ENCODE results near the gene UBE2I. TPM values are rescaled to one million over a fixed set of nuclear protein-coding genes. Genes with fewer than 3 reads are reported as not detected.
A peak's percentile ranks its signal among the peaks of the same experiment; 100 is the strongest.
"Not testable (repeated sequence)": the region's sequence is repeated elsewhere in the genome, so short reads cannot be mapped to it uniquely, and the experiment has no call there.

The UBE2I gene
- total RNA-seq, 1 donor from 2014 or later = 256 TPM

DNA sequence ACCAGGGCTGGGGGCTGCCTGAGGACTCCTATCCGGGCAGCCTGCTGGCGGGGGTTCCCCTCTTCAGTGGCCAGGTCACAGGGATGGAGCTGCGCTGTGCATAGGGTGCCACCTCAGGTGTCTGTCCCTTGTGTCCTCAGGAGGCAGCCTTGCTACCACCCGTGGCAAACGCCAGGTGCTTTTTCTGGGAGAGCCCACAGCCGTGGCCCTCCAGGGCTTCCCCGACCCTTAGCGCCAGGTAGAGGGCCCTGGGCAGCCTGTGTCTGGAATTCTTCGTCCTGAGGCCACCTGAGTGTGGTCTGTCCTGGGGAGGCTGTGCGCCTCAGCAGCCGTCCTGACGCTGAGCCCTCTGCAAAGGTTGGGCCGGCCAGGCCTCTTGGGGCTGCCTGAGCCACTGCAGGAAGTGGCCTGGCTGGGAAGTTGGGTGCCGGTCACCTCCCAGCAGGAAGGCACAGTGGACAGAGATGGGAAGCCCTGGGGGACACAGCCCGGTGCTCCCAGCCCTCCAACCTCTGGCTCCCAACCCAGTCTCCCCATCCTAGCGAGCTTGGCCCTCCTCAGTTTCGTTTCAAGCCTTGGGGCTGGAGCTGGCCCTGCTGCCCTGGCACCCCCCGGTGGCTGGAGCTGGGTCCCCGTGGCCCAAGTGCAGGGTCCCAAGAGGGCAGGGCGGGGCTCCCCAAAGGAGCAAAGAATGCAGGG is 16.4 kb downstream of the UBE2I start:
- no peak overlapping the region for H3K4me3 Mint-ChIP-seq (ENCODE audit: unreplicated experiment)
- H3K27me3 Mint-ChIP-seq (ENCODE audit: unreplicated experiment) = peaks cover 3% of the 10 kb centered on the region
- peaks cover 6% of the 10 kb centered on the region for H3K9me3 Mint-ChIP-seq (ENCODE audit: unreplicated experiment)
- no peaks in the 10 kb centered on the region for H3K4me1 Mint-ChIP-seq (ENCODE audit: low read depth, unreplicated experiment)
- TF ChIP-seq, protein P1, sequence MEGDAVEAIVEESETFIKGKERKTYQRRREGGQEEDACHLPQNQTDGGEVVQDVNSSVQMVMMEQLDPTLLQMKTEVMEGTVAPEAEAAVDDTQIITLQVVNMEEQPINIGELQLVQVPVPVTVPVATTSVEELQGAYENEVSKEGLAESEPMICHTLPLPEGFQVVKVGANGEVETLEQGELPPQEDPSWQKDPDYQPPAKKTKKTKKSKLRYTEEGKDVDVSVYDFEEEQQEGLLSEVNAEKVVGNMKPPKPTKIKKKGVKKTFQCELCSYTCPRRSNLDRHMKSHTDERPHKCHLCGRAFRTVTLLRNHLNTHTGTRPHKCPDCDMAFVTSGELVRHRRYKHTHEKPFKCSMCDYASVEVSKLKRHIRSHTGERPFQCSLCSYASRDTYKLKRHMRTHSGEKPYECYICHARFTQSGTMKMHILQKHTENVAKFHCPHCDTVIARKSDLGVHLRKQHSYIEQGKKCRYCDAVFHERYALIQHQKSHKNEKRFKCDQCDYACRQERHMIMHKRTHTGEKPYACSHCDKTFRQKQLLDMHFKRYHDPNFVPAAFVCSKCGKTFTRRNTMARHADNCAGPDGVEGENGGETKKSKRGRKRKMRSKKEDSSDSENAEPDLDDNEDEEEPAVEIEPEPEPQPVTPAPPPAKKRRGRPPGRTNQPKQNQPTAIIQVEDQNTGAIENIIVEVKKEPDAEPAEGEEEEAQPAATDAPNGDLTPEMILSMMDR (IDR thresholded peaks at IDR 0.05; ENCODE audit: partially characterized antibody, unreplicated experiment) = no peak
- no peak overlapping the region for H3K27ac Mint-ChIP-seq (ENCODE audit: unreplicated experiment)
- DNase-seq = peak; percentile 20
- no peaks in the 10 kb centered on the region for H3K36me3 Mint-ChIP-seq (ENCODE audit: unreplicated experiment)

DNA sequence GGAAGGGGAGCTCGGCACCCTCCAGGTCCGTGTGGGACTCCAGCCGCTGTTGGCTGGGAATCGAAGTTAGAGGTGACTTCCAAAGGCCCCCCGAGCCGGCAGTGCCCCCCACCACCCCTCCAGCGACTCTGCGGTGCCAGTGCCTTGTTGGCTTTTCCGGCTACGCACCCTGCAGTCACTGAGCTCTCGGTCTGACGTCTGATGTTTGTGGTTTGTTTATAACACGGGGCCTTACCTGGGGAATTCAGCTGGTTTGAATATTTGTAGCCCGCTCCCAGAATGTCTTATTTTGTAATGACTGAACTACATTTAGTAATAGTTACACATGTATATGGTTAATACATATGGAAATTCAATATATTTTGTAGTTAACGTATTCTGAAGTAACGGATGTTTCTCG is 17.0 kb downstream of the UBE2I start:
- Mint-ChIP-seq H3K9me3 (ENCODE audit: unreplicated experiment) (peaks cover 6% of the 10 kb centered on the region), H3K36me3 (ENCODE audit: unreplicated experiment) (no peaks in the 10 kb centered on the region), H3K27me3 (ENCODE audit: unreplicated experiment) (peaks cover 3% of the 10 kb centered on the region), H3K4me3 (ENCODE audit: unreplicated experiment) (peak overlapping the region; percentile 5), H3K27ac (ENCODE audit: unreplicated experiment) (peak overlapping the region; percentile 48), H3K4me1 (ENCODE audit: low read depth, unreplicated experiment) (no peaks in the 10 kb centered on the region)
- TF ChIP-seq, protein P1 (IDR thresholded peaks at IDR 0.05; ENCODE audit: partially characterized antibody, unreplicated experiment) = no peak
- DNase-seq = no peak

DNA sequence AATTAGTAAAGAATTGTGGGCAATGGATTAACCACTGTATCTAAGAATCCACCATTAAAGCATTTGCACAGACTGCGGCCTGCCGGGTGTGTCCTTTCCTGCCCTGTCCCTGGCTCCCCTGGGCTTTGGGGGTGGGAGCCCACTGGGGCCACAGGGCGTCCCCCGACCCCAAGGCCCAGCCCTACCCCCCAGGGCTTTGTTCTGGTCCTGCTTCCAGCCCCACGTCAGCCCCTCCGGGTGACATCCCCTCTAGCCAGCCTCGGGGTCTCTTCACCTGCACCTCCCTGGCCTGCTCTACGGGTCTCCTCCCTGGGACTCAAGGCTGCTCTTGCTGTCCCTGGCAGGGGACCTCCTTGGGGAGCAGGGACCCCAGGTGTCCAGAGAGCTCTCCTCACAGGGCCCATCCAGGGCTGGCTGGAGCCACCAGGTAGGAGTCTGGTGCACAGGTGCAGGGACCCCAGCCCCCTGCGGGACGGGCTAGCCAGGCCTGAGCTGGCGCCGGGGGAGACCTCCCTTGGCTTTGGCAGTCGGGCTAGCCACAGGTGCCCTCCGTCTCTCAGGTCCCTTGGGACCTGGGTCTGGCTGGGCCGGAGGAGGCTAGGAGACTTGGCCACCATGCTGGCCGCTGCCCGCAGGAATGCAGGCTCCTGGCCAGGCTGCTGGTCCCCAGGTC is 17.6 kb downstream of the UBE2I start:
- Mint-ChIP-seq H3K27me3 (ENCODE audit: unreplicated experiment) (peaks cover 3% of the 10 kb centered on the region), H3K36me3 (ENCODE audit: unreplicated experiment) (no peaks in the 10 kb centered on the region), H3K4me3 (ENCODE audit: unreplicated experiment) (no peak overlapping the region), H3K9me3 (ENCODE audit: unreplicated experiment) (peaks cover 6% of the 10 kb centered on the region), H3K27ac (ENCODE audit: unreplicated experiment) (peak overlapping the region; percentile 48), H3K4me1 (ENCODE audit: low read depth, unreplicated experiment) (no peaks in the 10 kb centered on the region)
- TF ChIP-seq, protein P1 (IDR thresholded peaks at IDR 0.05; ENCODE audit: partially characterized antibody, unreplicated experiment) = no peak
- no peak for DNase-seq

DNA sequence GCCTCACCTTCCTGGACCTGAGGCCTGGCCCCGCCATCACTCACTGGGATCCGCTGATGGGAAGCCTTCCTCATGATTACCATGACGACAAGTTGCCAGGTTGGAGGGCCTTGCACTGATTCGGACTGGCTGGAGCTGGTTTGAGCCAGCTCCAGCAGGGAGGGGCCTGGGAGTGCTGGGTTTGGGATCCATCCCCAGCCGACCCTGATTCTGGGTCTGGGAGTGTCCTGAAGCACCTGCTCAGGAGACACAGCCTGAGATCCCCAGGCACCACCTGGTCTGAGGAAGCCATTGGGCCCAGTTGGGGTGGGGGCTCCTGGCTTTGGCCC is 18.1 kb downstream of the UBE2I start:
- Mint-ChIP-seq H3K27me3 (ENCODE audit: unreplicated experiment) (peaks cover 6% of the 10 kb centered on the region), H3K9me3 (ENCODE audit: unreplicated experiment) (peaks cover 6% of the 10 kb centered on the region), H3K4me1 (ENCODE audit: low read depth, unreplicated experiment) (no peaks in the 10 kb centered on the region), H3K4me3 (ENCODE audit: unreplicated experiment) (no peak overlapping the region), H3K36me3 (ENCODE audit: unreplicated experiment) (no peaks in the 10 kb centered on the region), H3K27ac (ENCODE audit: unreplicated experiment) (no peak overlapping the region)
- no peak for DNase-seq
- TF ChIP-seq, protein P1 (IDR thresholded peaks at IDR 0.05; ENCODE audit: partially characterized antibody, unreplicated experiment) = no peak

DNA sequence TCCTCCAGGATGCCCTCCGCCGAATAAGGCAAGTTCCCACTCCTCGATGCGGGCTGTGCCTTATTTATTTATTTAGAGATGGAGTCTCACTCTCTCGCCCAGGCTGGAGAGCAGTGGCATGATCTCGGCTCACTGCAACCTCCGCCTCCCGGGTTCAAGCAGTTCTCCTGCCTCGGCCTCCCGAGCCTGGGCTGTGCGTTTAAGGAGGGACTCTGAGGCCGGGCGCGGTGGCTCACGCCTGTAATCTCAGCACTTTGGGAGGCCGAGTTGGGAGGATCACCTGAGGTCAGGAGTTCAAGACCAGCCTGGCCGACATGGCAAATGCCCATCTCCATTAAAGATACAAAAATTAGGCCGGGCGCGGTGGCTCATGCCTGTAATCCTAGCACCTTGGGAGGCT is 18.7 kb downstream of the UBE2I start:
- H3K27ac Mint-ChIP-seq (ENCODE audit: unreplicated experiment); DNase-seq; H3K4me1 Mint-ChIP-seq (ENCODE audit: low read depth, unreplicated experiment); H3K36me3 Mint-ChIP-seq (ENCODE audit: unreplicated experiment); H3K9me3 Mint-ChIP-seq (ENCODE audit: unreplicated experiment); H3K4me3 Mint-ChIP-seq (ENCODE audit: unreplicated experiment); H3K27me3 Mint-ChIP-seq (ENCODE audit: unreplicated experiment): not testable (repeated sequence)

DNA sequence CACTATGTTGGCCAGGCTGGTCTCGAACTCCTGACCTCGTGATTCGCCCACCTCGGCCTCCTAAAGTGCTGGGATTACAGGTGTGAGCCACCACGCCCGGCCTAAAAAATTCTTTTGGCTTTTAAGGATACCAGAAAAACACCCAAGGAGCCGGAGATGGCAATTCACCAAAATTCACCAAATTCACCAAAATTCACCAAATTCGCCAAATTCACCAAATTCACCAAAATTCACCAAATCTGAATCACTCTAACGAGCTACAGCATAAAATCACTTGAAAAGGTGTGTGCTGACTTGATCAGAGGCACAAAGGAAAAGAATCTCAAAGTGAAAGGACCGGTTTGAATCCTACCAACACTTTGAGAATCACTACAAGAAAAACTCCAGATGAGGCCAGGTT is 19.5 kb downstream of the UBE2I start:
- not testable (repeated sequence) for DNase-seq; H3K4me3 Mint-ChIP-seq (ENCODE audit: unreplicated experiment); H3K27ac Mint-ChIP-seq (ENCODE audit: unreplicated experiment); H3K4me1 Mint-ChIP-seq (ENCODE audit: low read depth, unreplicated experiment); H3K27me3 Mint-ChIP-seq (ENCODE audit: unreplicated experiment); H3K36me3 Mint-ChIP-seq (ENCODE audit: unreplicated experiment); H3K9me3 Mint-ChIP-seq (ENCODE audit: unreplicated experiment)
